HL-60 (cell line): ENCODE results near the gene CRYBA2.

Source experiments
- DNase-seq, 2 experiments: peaks; one replicate each; pipeline ENCODE4 v3.0.0-alpha.2; 2010 to 2020; ENCODE audit warnings: low read depth in 1 of 2, low spot score in 1 of 2
- H3K27ac ChIP-seq: fragments of 250-450 bp; sonication (Bioruptor Pico); replicated peaks from 2 replicates; pipeline ENCODE4 v1.5.1; 2020; ENCODE audit warnings: mild to moderate bottlenecking, moderate library complexity
- H3K27me3 ChIP-seq: fragments of 250-450 bp; sonication (Bioruptor Pico); 2 replicates; pipeline ENCODE4 v1.5.1; 2021; ENCODE audit warnings: mild to moderate bottlenecking, moderate library complexity; ENCODE audit not compliant: insufficient read depth, poor library complexity, severe bottlenecking
- H3K4me3 ChIP-seq: replicated peaks from 2 replicates; pipeline ENCODE4 v1.5.1; 2011; ENCODE audit warnings: mild to moderate bottlenecking, control low read depth, low read length; ENCODE audit not compliant: insufficient read depth
- CTCF ChIP-seq: IDR thresholded peaks from one replicate; pipeline ENCODE4 v1.5.1; 2011; ENCODE audit warnings: low read length, control low read depth, inconsistent platforms; ENCODE audit not compliant: insufficient read depth
- GABPA ChIP-seq: IDR thresholded peaks from 2 replicates; pipeline ENCODE4 v1.6.1; 2012; ENCODE audit warnings: low read depth
- POLR2AphosphoS5 ChIP-seq: IDR thresholded peaks from 2 replicates; pipeline ENCODE4 v1.6.1; 2012; ENCODE audit warnings: low read depth
- SPI1 ChIP-seq: IDR thresholded peaks from 2 replicates; pipeline ENCODE4 v1.6.1; 2012; ENCODE audit warnings: low read depth, mild to moderate bottlenecking, borderline replicate concordance
- long read RNA-seq: library from polyadenylated mRNA; unstranded; transcript quantifications from one replicate; pipeline ENCODE4 v2.0.0, GENCODE V29; 2020
- TF ChIP-seq, protein P1 (sequence below): IDR thresholded peaks from 2 replicates; pipeline ENCODE4 v1.6.1; 2012; ENCODE audit warnings: low read depth; ENCODE audit not compliant: insufficient replicate concordance

CRYBA2 gene, protein sequence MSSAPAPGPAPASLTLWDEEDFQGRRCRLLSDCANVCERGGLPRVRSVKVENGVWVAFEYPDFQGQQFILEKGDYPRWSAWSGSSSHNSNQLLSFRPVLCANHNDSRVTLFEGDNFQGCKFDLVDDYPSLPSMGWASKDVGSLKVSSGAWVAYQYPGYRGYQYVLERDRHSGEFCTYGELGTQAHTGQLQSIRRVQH
- long read RNA-seq = 0 reads

GRCh38 chr2:218993345-218994315 is at the start of gene CRYBA2:
CRYBA2 (minus strand) TSS chr2:218993422; CDS start chr2:218993176, 246 bp downstream.
- no peak within 1 kb of the TSS for H3K4me3 ChIP-seq
- no peak for DNase-seq
- H3K27me3 ChIP-seq = peaks cover 81% of the 10 kb centered on the region
- TF ChIP-seq, protein P1, sequence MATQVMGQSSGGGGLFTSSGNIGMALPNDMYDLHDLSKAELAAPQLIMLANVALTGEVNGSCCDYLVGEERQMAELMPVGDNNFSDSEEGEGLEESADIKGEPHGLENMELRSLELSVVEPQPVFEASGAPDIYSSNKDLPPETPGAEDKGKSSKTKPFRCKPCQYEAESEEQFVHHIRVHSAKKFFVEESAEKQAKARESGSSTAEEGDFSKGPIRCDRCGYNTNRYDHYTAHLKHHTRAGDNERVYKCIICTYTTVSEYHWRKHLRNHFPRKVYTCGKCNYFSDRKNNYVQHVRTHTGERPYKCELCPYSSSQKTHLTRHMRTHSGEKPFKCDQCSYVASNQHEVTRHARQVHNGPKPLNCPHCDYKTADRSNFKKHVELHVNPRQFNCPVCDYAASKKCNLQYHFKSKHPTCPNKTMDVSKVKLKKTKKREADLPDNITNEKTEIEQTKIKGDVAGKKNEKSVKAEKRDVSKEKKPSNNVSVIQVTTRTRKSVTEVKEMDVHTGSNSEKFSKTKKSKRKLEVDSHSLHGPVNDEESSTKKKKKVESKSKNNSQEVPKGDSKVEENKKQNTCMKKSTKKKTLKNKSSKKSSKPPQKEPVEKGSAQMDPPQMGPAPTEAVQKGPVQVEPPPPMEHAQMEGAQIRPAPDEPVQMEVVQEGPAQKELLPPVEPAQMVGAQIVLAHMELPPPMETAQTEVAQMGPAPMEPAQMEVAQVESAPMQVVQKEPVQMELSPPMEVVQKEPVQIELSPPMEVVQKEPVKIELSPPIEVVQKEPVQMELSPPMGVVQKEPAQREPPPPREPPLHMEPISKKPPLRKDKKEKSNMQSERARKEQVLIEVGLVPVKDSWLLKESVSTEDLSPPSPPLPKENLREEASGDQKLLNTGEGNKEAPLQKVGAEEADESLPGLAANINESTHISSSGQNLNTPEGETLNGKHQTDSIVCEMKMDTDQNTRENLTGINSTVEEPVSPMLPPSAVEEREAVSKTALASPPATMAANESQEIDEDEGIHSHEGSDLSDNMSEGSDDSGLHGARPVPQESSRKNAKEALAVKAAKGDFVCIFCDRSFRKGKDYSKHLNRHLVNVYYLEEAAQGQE = no peak
- TF ChIP-seq SPI1 (no peak), POLR2AphosphoS5 (no peak), CTCF (no peak), GABPA (no peak)
- H3K27ac ChIP-seq = no peak within 1 kb of the TSS

DNA sequence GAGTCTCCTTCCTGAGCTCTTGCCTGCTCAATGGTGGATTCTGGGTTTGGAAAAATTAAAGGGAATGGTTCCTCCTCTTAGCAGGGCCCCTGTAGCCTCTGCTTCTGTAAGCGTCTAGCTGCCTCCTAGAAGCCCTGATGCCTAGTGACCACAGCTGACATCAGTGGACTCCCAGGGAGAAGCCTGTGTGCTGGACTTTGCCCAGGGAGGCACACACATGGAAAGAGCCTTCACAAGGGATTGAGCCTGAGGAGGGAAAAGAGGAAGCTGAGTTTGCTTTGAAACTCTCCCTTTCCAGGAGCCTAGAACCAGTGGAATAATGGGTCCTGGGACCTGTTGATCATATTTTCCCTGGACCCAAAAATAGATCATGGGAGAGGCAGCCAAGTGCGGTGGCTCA is 49.5 kb upstream of the CRYBA2 start:
- no peak for DNase-seq
- Histone ChIP-seq H3K27ac (no peak overlapping the region), H3K4me3 (no peak overlapping the region), H3K27me3 (peaks cover 35% of the 10 kb centered on the region)
- TF ChIP-seq GABPA (no peak), CTCF (no peak), POLR2AphosphoS5 (no peak), SPI1 (no peak)
- TF ChIP-seq, protein P1 = no peak

DNA sequence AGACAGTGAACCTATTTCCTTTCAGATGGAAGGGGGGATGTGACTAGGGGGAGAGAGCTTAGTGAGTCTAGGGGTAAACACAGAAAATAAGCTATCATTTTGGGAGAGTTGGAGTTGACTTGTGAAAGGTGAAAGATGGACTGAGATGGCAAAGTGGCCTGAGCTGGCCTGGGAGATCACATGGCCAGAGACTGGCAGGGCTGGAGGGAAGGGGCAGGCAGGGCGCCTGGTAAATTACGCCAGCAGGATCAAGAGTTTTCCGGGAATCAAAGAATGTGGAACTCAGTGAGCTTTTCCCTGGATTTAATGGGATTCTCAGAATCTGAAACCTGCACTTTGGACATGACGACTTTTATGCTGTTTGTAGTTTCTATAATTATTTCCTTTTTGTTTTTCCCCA is 48.9 kb upstream of the CRYBA2 start:
- peaks cover 33% of the 10 kb centered on the region for H3K27me3 ChIP-seq
- no peak overlapping the region for H3K4me3 ChIP-seq
- H3K27ac ChIP-seq = no peak overlapping the region
- TF ChIP-seq, protein P1 = no peak
- no peak for TF ChIP-seq GABPA
- no peak for TF ChIP-seq SPI1
- DNase-seq = no peak
